SK-N-SH treated with all-trans-retinoic acid at 6 μM for 48 hours (cell line): ENCODE measurements around the gene LCE2A.
"Not testable (repeated sequence)": the region's sequence is repeated elsewhere in the genome, so short reads cannot be mapped to it uniquely, and the experiment has no call there.

Experiments
- ARNTL ChIP-seq: fragments of 450-650 bp; formaldehyde crosslinking; IDR thresholded peaks from 2 replicates; pipeline ENCODE4 v1.5.0; 2020; ENCODE audit warnings: low read depth, mild to moderate bottlenecking, moderate library complexity, borderline replicate concordance
- ESRRG ChIP-seq: fragments of 250-450 bp; sonication (Bioruptor Pico); IDR thresholded peaks from 2 replicates; pipeline ENCODE4 v1.6.1; 2021; ENCODE audit warnings: mild to moderate bottlenecking
- SNAI2 ChIP-seq: fragments of 250-450 bp; sonication (Bioruptor Pico); IDR thresholded peaks from 2 replicates; pipeline ENCODE4 v1.5.0; 2020; ENCODE audit warnings: mild to moderate bottlenecking, moderate library complexity
- TCF4 ChIP-seq: fragments of 250-450 bp; sonication (Bioruptor Pico); IDR thresholded peaks from 2 replicates; pipeline ENCODE4 v1.8.0; 2021; ENCODE audit warnings: mild to moderate bottlenecking, moderate library complexity, borderline replicate concordance
- ZFP3 ChIP-seq: fragments of 250-450 bp; sonication (Bioruptor Pico); IDR thresholded peaks from 2 replicates; pipeline ENCODE4 v1.5.0; 2020; ENCODE audit warnings: mild to moderate bottlenecking, moderate library complexity
- TF ChIP-seq, protein P1 (sequence below): fragments of 250-450 bp; sonication (Bioruptor Pico); IDR thresholded peaks from 2 replicates; pipeline ENCODE4 v1.5.0; 2020; ENCODE audit warnings: mild to moderate bottlenecking, moderate library complexity
- TF ChIP-seq, protein P2 (sequence below): fragments of 250-450 bp; sonication (Bioruptor Pico); IDR thresholded peaks from 2 replicates; pipeline ENCODE4 v1.8.0; 2020; ENCODE audit warnings: mild to moderate bottlenecking, moderate library complexity, borderline replicate concordance

DNA sequence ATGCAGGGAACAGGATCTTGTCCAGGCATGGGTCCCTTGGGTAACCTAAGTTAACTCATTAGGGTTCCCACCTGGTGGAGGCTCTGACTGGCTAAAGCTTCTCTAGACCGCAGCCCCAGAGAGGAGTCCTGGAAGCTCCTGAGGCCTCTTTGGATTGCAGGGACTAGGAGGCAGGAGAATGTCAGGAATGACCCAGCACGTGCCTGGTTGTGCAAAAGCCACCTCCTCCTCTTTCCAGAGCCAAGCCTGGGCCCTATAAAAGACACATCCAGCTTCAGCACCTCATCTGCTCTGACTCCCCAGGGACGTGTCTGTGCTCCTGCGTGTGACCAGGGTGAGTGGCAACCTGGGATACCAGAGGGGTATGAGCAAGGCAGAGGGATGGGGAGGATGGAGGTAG is 12.3 kb upstream of the LCE2A start, which contains the start of gene LCE2B:
- not testable (repeated sequence) for TF ChIP-seq ESRRG (CRISPR knock-in tag); ZFP3; TCF4 (CRISPR knock-in tag); ARNTL (CRISPR knock-in tag); SNAI2 (CRISPR knock-in tag)
- TF ChIP-seq, protein P1, sequence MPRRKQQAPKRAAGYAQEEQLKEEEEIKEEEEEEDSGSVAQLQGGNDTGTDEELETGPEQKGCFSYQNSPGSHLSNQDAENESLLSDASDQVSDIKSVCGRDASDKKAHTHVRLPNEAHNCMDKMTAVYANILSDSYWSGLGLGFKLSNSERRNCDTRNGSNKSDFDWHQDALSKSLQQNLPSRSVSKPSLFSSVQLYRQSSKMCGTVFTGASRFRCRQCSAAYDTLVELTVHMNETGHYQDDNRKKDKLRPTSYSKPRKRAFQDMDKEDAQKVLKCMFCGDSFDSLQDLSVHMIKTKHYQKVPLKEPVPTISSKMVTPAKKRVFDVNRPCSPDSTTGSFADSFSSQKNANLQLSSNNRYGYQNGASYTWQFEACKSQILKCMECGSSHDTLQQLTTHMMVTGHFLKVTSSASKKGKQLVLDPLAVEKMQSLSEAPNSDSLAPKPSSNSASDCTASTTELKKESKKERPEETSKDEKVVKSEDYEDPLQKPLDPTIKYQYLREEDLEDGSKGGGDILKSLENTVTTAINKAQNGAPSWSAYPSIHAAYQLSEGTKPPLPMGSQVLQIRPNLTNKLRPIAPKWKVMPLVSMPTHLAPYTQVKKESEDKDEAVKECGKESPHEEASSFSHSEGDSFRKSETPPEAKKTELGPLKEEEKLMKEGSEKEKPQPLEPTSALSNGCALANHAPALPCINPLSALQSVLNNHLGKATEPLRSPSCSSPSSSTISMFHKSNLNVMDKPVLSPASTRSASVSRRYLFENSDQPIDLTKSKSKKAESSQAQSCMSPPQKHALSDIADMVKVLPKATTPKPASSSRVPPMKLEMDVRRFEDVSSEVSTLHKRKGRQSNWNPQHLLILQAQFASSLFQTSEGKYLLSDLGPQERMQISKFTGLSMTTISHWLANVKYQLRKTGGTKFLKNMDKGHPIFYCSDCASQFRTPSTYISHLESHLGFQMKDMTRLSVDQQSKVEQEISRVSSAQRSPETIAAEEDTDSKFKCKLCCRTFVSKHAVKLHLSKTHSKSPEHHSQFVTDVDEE (CRISPR knock-in tag), result not testable (repeated sequence)
- TF ChIP-seq, protein P2, sequence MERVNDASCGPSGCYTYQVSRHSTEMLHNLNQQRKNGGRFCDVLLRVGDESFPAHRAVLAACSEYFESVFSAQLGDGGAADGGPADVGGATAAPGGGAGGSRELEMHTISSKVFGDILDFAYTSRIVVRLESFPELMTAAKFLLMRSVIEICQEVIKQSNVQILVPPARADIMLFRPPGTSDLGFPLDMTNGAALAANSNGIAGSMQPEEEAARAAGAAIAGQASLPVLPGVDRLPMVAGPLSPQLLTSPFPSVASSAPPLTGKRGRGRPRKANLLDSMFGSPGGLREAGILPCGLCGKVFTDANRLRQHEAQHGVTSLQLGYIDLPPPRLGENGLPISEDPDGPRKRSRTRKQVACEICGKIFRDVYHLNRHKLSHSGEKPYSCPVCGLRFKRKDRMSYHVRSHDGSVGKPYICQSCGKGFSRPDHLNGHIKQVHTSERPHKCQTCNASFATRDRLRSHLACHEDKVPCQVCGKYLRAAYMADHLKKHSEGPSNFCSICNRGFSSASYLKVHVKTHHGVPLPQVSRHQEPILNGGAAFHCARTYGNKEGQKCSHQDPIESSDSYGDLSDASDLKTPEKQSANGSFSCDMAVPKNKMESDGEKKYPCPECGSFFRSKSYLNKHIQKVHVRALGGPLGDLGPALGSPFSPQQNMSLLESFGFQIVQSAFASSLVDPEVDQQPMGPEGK (CRISPR knock-in tag), result not testable (repeated sequence)
